ENCODE measurements around the gene LHX3. TPM values are rescaled to one million over a fixed set of nuclear protein-coding genes. Genes with fewer than 3 reads are reported as not detected.

The LHX3 gene
- total and polyA plus RNA-seq, 10 of the 15 experiments (the other 5 are each of a cell fraction or from before 2014, with no cell fraction given): not detected

DNA sequence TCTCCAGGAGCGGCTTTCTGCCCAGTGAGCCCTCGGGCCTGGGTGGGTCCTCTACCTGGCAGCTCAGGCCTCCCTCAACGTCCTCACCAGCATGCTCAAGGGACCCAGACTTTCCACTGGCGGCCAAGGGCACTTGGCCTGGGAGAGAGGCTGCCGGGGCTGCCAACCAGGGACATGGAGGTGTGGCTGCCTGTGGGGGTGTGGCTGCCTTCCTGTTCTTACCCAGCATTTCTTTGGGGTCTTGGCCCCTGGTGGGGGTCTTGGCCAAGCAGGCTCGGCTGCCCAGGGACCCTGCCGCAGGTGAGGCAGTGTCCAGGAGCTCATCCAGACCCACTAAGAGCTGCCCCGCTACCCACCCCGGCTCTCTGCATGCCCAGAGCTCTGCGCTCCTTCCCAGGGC, 47.9 kb upstream of the LHX3 start:
- Histone ChIP-seq H3K4me1 (ENCODE audit: control insufficient read depth, insufficient read depth, low read length) (no peaks in the 10 kb centered on the region), H3K9ac (ENCODE audit: control insufficient read depth, insufficient read depth, low read length) (no peak overlapping the region), H3K9me3 (replicated peaks; ENCODE audit: control insufficient read depth, insufficient read depth, low read length) (no peaks in the 10 kb centered on the region), H3K79me2 (ENCODE audit: control insufficient read depth, insufficient read depth, low read length) (no peaks in the 10 kb centered on the region), H3K27me3 (replicated peaks in 1 of 2; ENCODE audit: control insufficient read depth in 2 of 2, insufficient read depth in 2 of 2, low read length in 1 of 2) (no peaks in the 10 kb centered on the region; a peak in 1 of 4 replicates), H4K20me1 (ENCODE audit: control insufficient read depth, insufficient read depth) (no peaks in the 10 kb centered on the region), H2AFZ (ENCODE audit: control insufficient read depth, low read depth, low read length) (no peak overlapping the region), H3K4me2 (ENCODE audit: control insufficient read depth, insufficient read depth) (no peak overlapping the region), H3K36me3 (ENCODE audit: control insufficient read depth in 2 of 2, insufficient read depth in 2 of 2, low read length in 1 of 2) (no peaks in the 10 kb centered on the region), H3K27ac (ENCODE audit: control insufficient read depth, insufficient read depth) (no peak overlapping the region), H3K4me3 (no peak overlapping the region)
- intact Hi-C loops (cut with micrococcal nuclease; ENCODE audit: unreplicated experiment): no loop called here
- ATAC-seq (no peak), FAIRE-seq (no peak), DNase-seq (ENCODE audit: low read depth, low spot score) (no peak)
- in situ Hi-C loops (cut with MboI): no loop called here
- SMC1A ChIA-PET (ENCODE audit: uncharacterized antibody, unreplicated experiment): no interaction called here
- CTCF ChIA-PET: no interaction called here
- POLR2A ChIA-PET: no interaction called here
- BruUV-seq (replicated peaks): no TSS peak
- WGBS (ENCODE audit: insufficient coverage, insufficient replicate concordance, low lambda C conversion rate, missing lambda C conversion rate): 52% methylated on average over 10 of the region's 10 CpGs
- RAD21 ChIA-PET (ENCODE audit: unreplicated experiment): no interaction called here
- TF ChIP-seq IRF4 (IDR thresholded peaks at IDR 0.05; ENCODE audit: low read depth, low read length) (no peak), IKZF1 (conservative IDR thresholded peaks at IDR 0.05) (no peak), SRF (IDR thresholded peaks at IDR 0.05; ENCODE audit: low read depth in 2 of 2, low read length in 2 of 2) (no peak), WRNIP1 (IDR thresholded peaks at IDR 0.05; ENCODE audit: borderline replicate concordance, low read depth, low read length) (no peak)

DNA sequence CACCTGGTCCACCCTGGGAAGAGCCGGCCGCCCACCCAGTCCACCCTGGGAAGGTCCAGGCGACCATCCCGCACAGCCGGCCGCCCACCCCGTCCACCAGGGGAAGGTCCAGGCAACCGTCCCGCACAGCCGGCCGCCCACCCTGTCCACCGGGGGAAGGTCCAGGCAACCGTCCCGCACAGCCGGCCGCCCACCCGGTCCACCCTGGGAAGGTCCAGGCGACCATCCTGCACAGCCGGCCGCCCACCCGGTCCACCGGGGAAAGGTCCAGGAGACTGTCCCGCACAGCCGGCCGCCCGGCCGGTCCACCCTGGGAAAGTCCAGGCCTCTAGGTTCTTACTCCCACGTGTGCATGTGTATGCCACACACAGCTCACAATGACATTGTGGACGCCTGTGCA, 47.4 kb upstream of the LHX3 start:
- in situ Hi-C loops (cut with MboI) (no loop called here), intact Hi-C loops (cut with micrococcal nuclease; ENCODE audit: unreplicated experiment) (no loop called here)
- H3K4me1 ChIP-seq (ENCODE audit: control insufficient read depth, insufficient read depth, low read length): no peaks in the 10 kb centered on the region
- no peak overlapping the region for H3K4me3 ChIP-seq
- DNase-seq (ENCODE audit: low read depth, low spot score) (no peak), ATAC-seq (no peak), FAIRE-seq (no peak)
- no peak overlapping the region for H3K4me2 ChIP-seq (ENCODE audit: control insufficient read depth, insufficient read depth)
- SMC1A ChIA-PET (ENCODE audit: uncharacterized antibody, unreplicated experiment): no interaction called here
- RAD21 ChIA-PET (ENCODE audit: unreplicated experiment): no interaction called here
- H3K79me2 ChIP-seq (ENCODE audit: control insufficient read depth, insufficient read depth, low read length): no peaks in the 10 kb centered on the region
- no peak overlapping the region for H3K27ac ChIP-seq (ENCODE audit: control insufficient read depth, insufficient read depth)
- H2AFZ ChIP-seq (ENCODE audit: control insufficient read depth, low read depth, low read length): no peak overlapping the region
- no peaks in the 10 kb centered on the region for H4K20me1 ChIP-seq (ENCODE audit: control insufficient read depth, insufficient read depth)
- H3K27me3 ChIP-seq (replicated peaks in 1 of 2; ENCODE audit: control insufficient read depth in 2 of 2, insufficient read depth in 2 of 2, low read length in 1 of 2): peaks cover 0 to 1% of the 10 kb centered on the region in 2 experiments; a peak in 1 of 4 replicates
- 51% methylated on average over 17 of the region's 29 CpGs for WGBS (ENCODE audit: insufficient coverage, insufficient replicate concordance, low lambda C conversion rate, missing lambda C conversion rate)
- no peaks in the 10 kb centered on the region for H3K9me3 ChIP-seq (replicated peaks; ENCODE audit: control insufficient read depth, insufficient read depth, low read length)
- CTCF ChIA-PET: no interaction called here
- no peak overlapping the region for H3K9ac ChIP-seq (ENCODE audit: control insufficient read depth, insufficient read depth, low read length)
- no TSS peak for BruUV-seq (replicated peaks)
- TF ChIP-seq, protein P1, sequence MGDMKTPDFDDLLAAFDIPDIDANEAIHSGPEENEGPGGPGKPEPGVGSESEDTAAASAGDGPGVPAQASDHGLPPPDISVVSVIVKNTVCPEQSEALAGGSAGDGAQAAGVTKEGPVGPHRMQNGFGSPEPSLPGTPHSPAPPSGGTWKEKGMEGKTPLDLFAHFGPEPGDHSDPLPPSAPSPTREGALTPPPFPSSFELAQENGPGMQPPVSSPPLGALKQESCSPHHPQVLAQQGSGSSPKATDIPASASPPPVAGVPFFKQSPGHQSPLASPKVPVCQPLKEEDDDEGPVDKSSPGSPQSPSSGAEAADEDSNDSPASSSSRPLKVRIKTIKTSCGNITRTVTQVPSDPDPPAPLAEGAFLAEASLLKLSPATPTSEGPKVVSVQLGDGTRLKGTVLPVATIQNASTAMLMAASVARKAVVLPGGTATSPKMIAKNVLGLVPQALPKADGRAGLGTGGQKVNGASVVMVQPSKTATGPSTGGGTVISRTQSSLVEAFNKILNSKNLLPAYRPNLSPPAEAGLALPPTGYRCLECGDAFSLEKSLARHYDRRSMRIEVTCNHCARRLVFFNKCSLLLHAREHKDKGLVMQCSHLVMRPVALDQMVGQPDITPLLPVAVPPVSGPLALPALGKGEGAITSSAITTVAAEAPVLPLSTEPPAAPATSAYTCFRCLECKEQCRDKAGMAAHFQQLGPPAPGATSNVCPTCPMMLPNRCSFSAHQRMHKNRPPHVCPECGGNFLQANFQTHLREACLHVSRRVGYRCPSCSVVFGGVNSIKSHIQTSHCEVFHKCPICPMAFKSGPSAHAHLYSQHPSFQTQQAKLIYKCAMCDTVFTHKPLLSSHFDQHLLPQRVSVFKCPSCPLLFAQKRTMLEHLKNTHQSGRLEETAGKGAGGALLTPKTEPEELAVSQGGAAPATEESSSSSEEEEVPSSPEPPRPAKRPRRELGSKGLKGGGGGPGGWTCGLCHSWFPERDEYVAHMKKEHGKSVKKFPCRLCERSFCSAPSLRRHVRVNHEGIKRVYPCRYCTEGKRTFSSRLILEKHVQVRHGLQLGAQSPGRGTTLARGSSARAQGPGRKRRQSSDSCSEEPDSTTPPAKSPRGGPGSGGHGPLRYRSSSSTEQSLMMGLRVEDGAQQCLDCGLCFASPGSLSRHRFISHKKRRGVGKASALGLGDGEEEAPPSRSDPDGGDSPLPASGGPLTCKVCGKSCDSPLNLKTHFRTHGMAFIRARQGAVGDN (IDR thresholded peaks at IDR 0.05): no peak
- TF ChIP-seq KDM1A (IDR thresholded peaks at IDR 0.05; ENCODE audit: borderline replicate concordance) (no peak), HCFC1 (IDR thresholded peaks at IDR 0.05; ENCODE audit: low read length) (no peak), ZNF207 (IDR thresholded peaks at IDR 0.05; ENCODE audit: borderline replicate concordance) (no peak), TCF7 (IDR thresholded peaks at IDR 0.05; ENCODE audit: borderline replicate concordance) (no peak), NBN (IDR thresholded peaks at IDR 0.05) (no peak), BHLHE40 (IDR thresholded peaks at IDR 0.05; ENCODE audit: borderline replicate concordance in 1 of 2, low read depth in 2 of 2, low read length in 1 of 2) (no peak), BRCA1 (IDR thresholded peaks at IDR 0.05; ENCODE audit: low read depth, low read length) (no peak)
- TF ChIP-seq, protein P2, sequence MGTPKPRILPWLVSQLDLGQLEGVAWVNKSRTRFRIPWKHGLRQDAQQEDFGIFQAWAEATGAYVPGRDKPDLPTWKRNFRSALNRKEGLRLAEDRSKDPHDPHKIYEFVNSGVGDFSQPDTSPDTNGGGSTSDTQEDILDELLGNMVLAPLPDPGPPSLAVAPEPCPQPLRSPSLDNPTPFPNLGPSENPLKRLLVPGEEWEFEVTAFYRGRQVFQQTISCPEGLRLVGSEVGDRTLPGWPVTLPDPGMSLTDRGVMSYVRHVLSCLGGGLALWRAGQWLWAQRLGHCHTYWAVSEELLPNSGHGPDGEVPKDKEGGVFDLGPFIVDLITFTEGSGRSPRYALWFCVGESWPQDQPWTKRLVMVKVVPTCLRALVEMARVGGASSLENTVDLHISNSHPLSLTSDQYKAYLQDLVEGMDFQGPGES (IDR thresholded peaks at IDR 0.05): no peak
- TF ChIP-seq, protein P3, sequence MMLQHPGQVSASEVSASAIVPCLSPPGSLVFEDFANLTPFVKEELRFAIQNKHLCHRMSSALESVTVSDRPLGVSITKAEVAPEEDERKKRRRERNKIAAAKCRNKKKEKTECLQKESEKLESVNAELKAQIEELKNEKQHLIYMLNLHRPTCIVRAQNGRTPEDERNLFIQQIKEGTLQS (IDR thresholded peaks at IDR 0.05; ENCODE audit: borderline replicate concordance, extremely low read depth, low read depth, low read length): no peak
- H3K36me3 ChIP-seq (ENCODE audit: control insufficient read depth in 2 of 2, insufficient read depth in 2 of 2, low read length in 1 of 2): no peaks in the 10 kb centered on the region
- POLR2A ChIA-PET: no interaction called here

All from GM12878 (cell line).